Peyer's patch (tissue), 4 donors: ENCODE data around the gene NEK3.

Experiments used
- POLR2A ChIP-seq, 2 donors: fragments of 450-650 bp; IDR thresholded peaks; one replicate each; pipeline ENCODE4 v1.5.1; 2017; ENCODE audit warnings: antibody characterized with exemption in 2 of 2, mild to moderate bottlenecking in 2 of 2, moderate library complexity in 2 of 2
- TF ChIP-seq, protein P1 (sequence below), 6 experiments: fragments of 450-650 bp in 4 of 6; fragments of 200-600 bp in 2 of 6; sonication (generic) in 1 of 6; IDR thresholded peaks; one replicate each; pipeline ENCODE4 v1.5.1; 2017 to 2019; ENCODE audit warnings: antibody characterized with exemption in 6 of 6, mild to moderate bottlenecking in 3 of 6, moderate library complexity in 1 of 6

- TF ChIP-seq, protein P1, sequence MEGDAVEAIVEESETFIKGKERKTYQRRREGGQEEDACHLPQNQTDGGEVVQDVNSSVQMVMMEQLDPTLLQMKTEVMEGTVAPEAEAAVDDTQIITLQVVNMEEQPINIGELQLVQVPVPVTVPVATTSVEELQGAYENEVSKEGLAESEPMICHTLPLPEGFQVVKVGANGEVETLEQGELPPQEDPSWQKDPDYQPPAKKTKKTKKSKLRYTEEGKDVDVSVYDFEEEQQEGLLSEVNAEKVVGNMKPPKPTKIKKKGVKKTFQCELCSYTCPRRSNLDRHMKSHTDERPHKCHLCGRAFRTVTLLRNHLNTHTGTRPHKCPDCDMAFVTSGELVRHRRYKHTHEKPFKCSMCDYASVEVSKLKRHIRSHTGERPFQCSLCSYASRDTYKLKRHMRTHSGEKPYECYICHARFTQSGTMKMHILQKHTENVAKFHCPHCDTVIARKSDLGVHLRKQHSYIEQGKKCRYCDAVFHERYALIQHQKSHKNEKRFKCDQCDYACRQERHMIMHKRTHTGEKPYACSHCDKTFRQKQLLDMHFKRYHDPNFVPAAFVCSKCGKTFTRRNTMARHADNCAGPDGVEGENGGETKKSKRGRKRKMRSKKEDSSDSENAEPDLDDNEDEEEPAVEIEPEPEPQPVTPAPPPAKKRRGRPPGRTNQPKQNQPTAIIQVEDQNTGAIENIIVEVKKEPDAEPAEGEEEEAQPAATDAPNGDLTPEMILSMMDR (IDR thresholded peaks at IDR 0.05) = peak in 1 of 6 experiments; percentile 7
- no peak for TF ChIP-seq POLR2A (IDR thresholded peaks at IDR 0.05)
These were observed 36.0 kb upstream of the NEK3 start for GRCh38 chr13:52195401-52195837.
